ENCODE data around the gene SPEM1. TPM values are rescaled to one million over a fixed set of nuclear protein-coding genes. Genes with fewer than 3 reads are reported as not detected.

Gene SPEM1
- total and polyA plus RNA-seq, 2 of the 13 experiments (the other 11 are each of a cell fraction or from before 2014, with no cell fraction given), result not detected

DNA sequence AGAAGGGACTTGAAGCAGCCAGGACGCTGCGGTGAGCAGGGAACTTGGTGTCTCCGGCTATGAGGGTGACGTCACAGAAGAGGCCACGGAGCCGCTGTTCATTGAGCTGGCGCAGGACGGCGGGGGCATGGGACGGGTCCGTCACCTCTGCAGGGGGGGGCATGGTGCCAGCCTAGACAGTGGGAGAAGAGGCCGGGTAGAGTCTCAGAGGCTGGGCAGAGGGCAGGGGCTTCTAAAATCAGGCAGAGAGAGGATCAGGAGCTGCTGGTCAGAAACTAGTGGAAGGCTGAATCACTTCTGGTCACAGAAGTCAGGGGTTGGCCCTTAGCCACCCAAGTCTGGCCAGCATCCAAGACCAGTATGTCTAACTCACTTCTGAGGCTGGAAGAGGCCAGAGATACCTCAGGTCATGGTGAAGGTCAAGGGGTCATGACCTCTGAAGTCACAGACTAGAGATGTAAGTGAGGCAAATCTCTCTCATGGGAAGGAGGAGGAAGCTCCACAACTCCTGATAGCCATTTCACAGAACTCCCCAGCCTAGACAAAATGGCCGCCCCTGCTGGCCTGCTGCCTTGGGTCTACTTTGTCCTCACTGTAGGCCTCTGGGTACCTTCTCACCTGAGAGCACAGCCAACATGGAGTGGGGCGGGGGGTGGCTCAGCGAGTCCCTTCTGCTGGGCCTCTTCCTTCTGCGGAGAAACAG, 46.7 kb downstream of the SPEM1 start:
- FAIRE-seq, result no peak

More for the DNA sequence above, 46.7 kb downstream of the SPEM1 start:
- H3K79me2 ChIP-seq (ENCODE audit: insufficient read depth, low read length), result peaks cover 12% of the 10 kb centered on the region
- 97% methylated on average over 16 of the region's 16 CpGs for WGBS (ENCODE audit: low lambda C conversion rate)
- CTCF ChIA-PET (ENCODE audit: low intra/inter-chr PET ratio, low total read pairs), result no interaction called here
- DNase-seq (ENCODE audit: low spot score) (no peak), ATAC-seq (no peak)
- H3K4me3 ChIP-seq (replicated peaks in 1 of 3; ENCODE audit: insufficient read depth in 1 of 3, low read depth in 2 of 3, low read length in 3 of 3), result no peak overlapping the region
- H3K27me3 ChIP-seq (ENCODE audit: control insufficient read depth in 1 of 2, insufficient read depth in 2 of 2, low read length in 2 of 2), result no peaks in the 10 kb centered on the region
- BruUV-seq (replicated peaks), result no TSS peak
- peaks cover 8% of the 10 kb centered on the region; the same call in 1 of the 2 replicates for H4K20me1 ChIP-seq (ENCODE audit: insufficient read depth, low read length)
- in situ Hi-C loops (cut with HindIII; ENCODE audit: extremely low pct_ligation_motif_present, low pct_unique_long_range_greater_than_20kb), result no loop called here
- TF ChIP-seq ZSCAN21 (CRISPR knock-in tag; IDR thresholded peaks at IDR 0.05; ENCODE audit: borderline replicate concordance) (no peak), MZF1 (CRISPR knock-in tag; IDR thresholded peaks at IDR 0.05; ENCODE audit: borderline replicate concordance) (no peak), NR2F6 (IDR thresholded peaks at IDR 0.05) (peak; percentile 66; the same call in 1 of the 2 replicates), NR2F6 (CRISPR knock-in tag; IDR thresholded peaks at IDR 0.05) (peak; percentile 50; the same call in 1 of the 2 replicates), NR2F1 (CRISPR knock-in tag; IDR thresholded peaks at IDR 0.05) (0 out of 4 replicates have a peak, but pooled peaks of 1 of the 2 experiments have one; percentile 23), ZBTB26 (CRISPR knock-in tag; IDR thresholded peaks at IDR 0.05; ENCODE audit: borderline replicate concordance) (no peak), YY1 (IDR thresholded peaks at IDR 0.05; ENCODE audit: insufficient read depth, insufficient replicate concordance, low read depth, low read length) (peak; percentile 65)
- TF ChIP-seq, protein P1, sequence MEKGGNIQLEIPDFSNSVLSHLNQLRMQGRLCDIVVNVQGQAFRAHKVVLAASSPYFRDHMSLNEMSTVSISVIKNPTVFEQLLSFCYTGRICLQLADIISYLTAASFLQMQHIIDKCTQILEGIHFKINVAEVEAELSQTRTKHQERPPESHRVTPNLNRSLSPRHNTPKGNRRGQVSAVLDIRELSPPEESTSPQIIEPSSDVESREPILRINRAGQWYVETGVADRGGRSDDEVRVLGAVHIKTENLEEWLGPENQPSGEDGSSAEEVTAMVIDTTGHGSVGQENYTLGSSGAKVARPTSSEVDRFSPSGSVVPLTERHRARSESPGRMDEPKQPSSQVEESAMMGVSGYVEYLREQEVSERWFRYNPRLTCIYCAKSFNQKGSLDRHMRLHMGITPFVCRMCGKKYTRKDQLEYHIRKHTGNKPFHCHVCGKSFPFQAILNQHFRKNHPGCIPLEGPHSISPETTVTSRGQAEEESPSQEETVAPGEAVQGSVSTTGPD (CRISPR knock-in tag; IDR thresholded peaks at IDR 0.05), result no peak
- TF ChIP-seq, protein P2, sequence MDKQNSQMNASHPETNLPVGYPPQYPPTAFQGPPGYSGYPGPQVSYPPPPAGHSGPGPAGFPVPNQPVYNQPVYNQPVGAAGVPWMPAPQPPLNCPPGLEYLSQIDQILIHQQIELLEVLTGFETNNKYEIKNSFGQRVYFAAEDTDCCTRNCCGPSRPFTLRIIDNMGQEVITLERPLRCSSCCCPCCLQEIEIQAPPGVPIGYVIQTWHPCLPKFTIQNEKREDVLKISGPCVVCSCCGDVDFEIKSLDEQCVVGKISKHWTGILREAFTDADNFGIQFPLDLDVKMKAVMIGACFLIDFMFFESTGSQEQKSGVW (CRISPR knock-in tag; IDR thresholded peaks at IDR 0.05; ENCODE audit: borderline replicate concordance), result no peak
- H3K4me1 ChIP-seq (ENCODE audit: insufficient read depth, low read length), result peaks cover 26% of the 10 kb centered on the region
- intact Hi-C loops (cut with micrococcal nuclease; ENCODE audit: unreplicated experiment), result no loop called here
- H3K27ac ChIP-seq (ENCODE audit: extremely low read length, insufficient read depth, low read length), result no peak overlapping the region
- no peaks in the 10 kb centered on the region for H3K9me3 ChIP-seq (ENCODE audit: low read length)
- POLR2A ChIA-PET, result interaction anchor here (1.4 kb wide), 1 partner anchor 21 kb away, joined by 4 read pairs; no protein-coding TSS in a partner anchor
- H2AFZ ChIP-seq (ENCODE audit: low read length), result no peak overlapping the region
- no peak overlapping the region for H3K9ac ChIP-seq (ENCODE audit: insufficient read depth, low read depth, low read length)
- H3K4me2 ChIP-seq (ENCODE audit: low read depth, low read length), result no peak overlapping the region
- H3K36me3 ChIP-seq (replicated peaks in 1 of 2; ENCODE audit: control insufficient read depth in 1 of 2, insufficient read depth in 2 of 2, low read length in 2 of 2), result peaks cover 0 to 2% of the 10 kb centered on the region in 2 experiments; a peak in 3 of 5 replicates
